Erythroblast (primary cell): ENCODE measurements around the gene CRELD1.

Source experiments
- GATA1 ChIP-seq: IDR thresholded peaks from 2 replicates; pipeline ENCODE4 v1.6.1; 2011; ENCODE audit warnings: low read depth, mild to moderate bottlenecking, control low read depth, low read length, moderate library complexity
- POLR2A ChIP-seq: IDR thresholded peaks from 2 replicates; pipeline ENCODE4 v1.6.1; 2011; ENCODE audit warnings: mild to moderate bottlenecking, low read length

GRCh38 chr3:9970020-9970652 lies 36.5 kb downstream of the CRELD1 start:
- TF ChIP-seq POLR2A (no peak), GATA1 (no peak)
